H1 (cell line): ENCODE results near the gene PPP1R12C. TPM values are rescaled to one million over a fixed set of nuclear protein-coding genes. Genes with fewer than 3 reads are reported as not detected.
"Not testable (repeated sequence)": the region's sequence is repeated elsewhere in the genome, so short reads cannot be mapped to it uniquely, and the experiment has no call there.

Experiments used
- CTCF ChIA-PET: fragments of 300-600 bp; sonication (Branson Sonifier 250); formaldehyde crosslinking; loops from one replicate; lab custom pipeline; 2021; ENCODE audit not compliant: partially characterized antibody; lab: Charles Lee
- POLR2A ChIA-PET: fragments of 300-600 bp; sonication (Branson Sonifier 250); formaldehyde crosslinking; loops from one replicate; lab custom pipeline; 2021; ENCODE audit warnings: inconsistent platforms; ENCODE audit not compliant: partially characterized antibody; lab: Charles Lee
- DNase-seq, 2 experiments: peaks; one replicate each; pipeline versions ENCODE4 v3.0.0 to v3.0.0-alpha.2; 2010 to 2022; ENCODE audit warnings: low spot score in 2 of 2, low read depth in 1 of 2, mixed read lengths in 1 of 2
- FAIRE-seq: peaks from 2 replicates; lab custom pipeline; 2011; peaks lifted over from hg19 to GRCh38; lab: Jason Lieb, UNC
- H2AFZ ChIP-seq: 2 replicates; pipeline ENCODE4 v1.8.1; 2012; ENCODE audit warnings: low read length, inconsistent platforms
- H2AK5ac ChIP-seq: 2 replicates; pipeline ENCODE4 v1.6.1; 2013; ENCODE audit warnings: low read depth, low read length
- H2BK120ac ChIP-seq: replicated peaks from 2 replicates; pipeline ENCODE3; 2013; ENCODE audit warnings: low read depth, low read length, inconsistent platforms
- H2BK12ac ChIP-seq: 2 replicates; pipeline ENCODE4 v1.6.1; 2013; ENCODE audit warnings: low read depth, low read length
- H2BK15ac ChIP-seq: 2 replicates; pipeline ENCODE4 v1.6.1; 2013; ENCODE audit warnings: low read length
- H2BK20ac ChIP-seq: 2 replicates; pipeline ENCODE4 v1.6.1; 2013; ENCODE audit warnings: low read length
- H2BK5ac ChIP-seq: 2 replicates; pipeline ENCODE4 v1.6.1; 2013; ENCODE audit warnings: low read depth, low read length
- H3K14ac ChIP-seq: 2 replicates; pipeline ENCODE4 v1.6.1; 2013; ENCODE audit warnings: inconsistent platforms; ENCODE audit not compliant: insufficient read length
- H3K18ac ChIP-seq: 2 replicates; pipeline ENCODE4 v1.6.1; 2013; ENCODE audit warnings: low read length; ENCODE audit errors: extremely low read depth
- H3K23ac ChIP-seq: 2 replicates; pipeline ENCODE4 v1.6.1; 2013; ENCODE audit warnings: inconsistent platforms; ENCODE audit not compliant: insufficient read length
- H3K23me2 ChIP-seq: 2 replicates; pipeline ENCODE4 v1.6.1; 2013; ENCODE audit warnings: low read depth, low read length
- H3K27ac ChIP-seq: 2 replicates; pipeline ENCODE4 v1.6.1; 2011; ENCODE audit warnings: low read depth, low read length, inconsistent platforms
- H3K27me3 ChIP-seq, 4 experiments: replicated peaks in 1 of 4; 1 replicate in 1 of 4; 2 replicates in 3 of 4; pipeline versions ENCODE4 v1.6.1 to v1.8.1; 2011 to 2013; ENCODE audit warnings: low read length in 3 of 4, mild to moderate bottlenecking in 3 of 4, inconsistent platforms in 2 of 4, mixed read lengths in 2 of 4, moderate library complexity in 1 of 4; ENCODE audit not compliant: control insufficient read depth in 3 of 4, insufficient read depth in 3 of 4; ENCODE audit errors: extremely low read depth in 1 of 4
- H3K36me3 ChIP-seq, 4 experiments: 2 replicates each; pipeline versions ENCODE4 v1.6.1 to v1.8.1; 2011 to 2013; ENCODE audit warnings: mild to moderate bottlenecking in 4 of 4, low read length in 3 of 4, moderate library complexity in 2 of 4, control low read depth in 1 of 4, inconsistent platforms in 1 of 4; ENCODE audit not compliant: insufficient read depth in 4 of 4, control insufficient read depth in 2 of 4
- H3K4ac ChIP-seq: replicated peaks from 2 replicates; pipeline ENCODE3; 2013; ENCODE audit warnings: low read length, low read depth, mixed read lengths, inconsistent platforms; ENCODE audit not compliant: insufficient read length
- H3K4me1 ChIP-seq, 4 experiments: replicated peaks in 1 of 4; 1 replicate in 1 of 4; 2 replicates in 3 of 4; pipeline versions ENCODE4 v1.6.1 to v1.8.1; 2011 to 2013; ENCODE audit warnings: low read length in 3 of 4, inconsistent platforms in 2 of 4, mixed read lengths in 1 of 4; ENCODE audit not compliant: insufficient read depth in 4 of 4, control insufficient read depth in 3 of 4
- H3K4me2 ChIP-seq, 2 experiments: 2 replicates each; pipeline versions ENCODE4 v1.6.1 to v1.8.1; 2011 to 2013; ENCODE audit warnings: low read depth in 2 of 2, low read length in 2 of 2, control low read depth in 1 of 2, inconsistent platforms in 1 of 2, mild to moderate bottlenecking in 1 of 2; ENCODE audit not compliant: insufficient read depth in 1 of 2
- H3K4me3 ChIP-seq, 4 experiments: fragments of 200-600, 300-600 bp in 1 of 4; sonication (generic), shearing (Covaris generic), sonication (Bioruptor Twin) in 1 of 4; 2 replicates each; pipeline versions ENCODE4 v1.5.1 to v1.8.1; 2011 to 2016; ENCODE audit warnings: low read length in 4 of 4, low read depth in 3 of 4, control low read depth in 2 of 4, inconsistent platforms in 2 of 4, mild to moderate bottlenecking in 2 of 4, mixed read lengths in 1 of 4, moderate library complexity in 1 of 4; ENCODE audit not compliant: insufficient read depth in 2 of 4; ENCODE audit errors: extremely low read depth in 1 of 4
- H3K56ac ChIP-seq: replicated peaks from 2 replicates; pipeline ENCODE3; 2013; ENCODE audit warnings: low read depth, mild to moderate bottlenecking, mixed read lengths, low read length, inconsistent platforms; ENCODE audit not compliant: insufficient read length
- H3K79me1 ChIP-seq: 2 replicates; pipeline ENCODE4 v1.6.1; 2013; ENCODE audit warnings: low read depth, low read length, control low read depth
- H3K79me2 ChIP-seq, 2 experiments: 2 replicates each; pipeline versions ENCODE4 v1.6.1 to v1.8.1; 2012 to 2013; ENCODE audit warnings: low read length in 2 of 2, mild to moderate bottlenecking in 2 of 2, inconsistent platforms in 1 of 2; ENCODE audit not compliant: insufficient read depth in 2 of 2, control insufficient read depth in 1 of 2
- H3K9ac ChIP-seq, 4 experiments: replicated peaks in 1 of 4; 1 replicate in 1 of 4; 2 replicates in 3 of 4; pipeline versions ENCODE4 v1.6.1 to v1.8.1; 2011 to 2013; ENCODE audit warnings: low read depth in 3 of 4, low read length in 3 of 4, control low read depth in 2 of 4, mild to moderate bottlenecking in 2 of 4, moderate library complexity in 2 of 4, inconsistent platforms in 1 of 4; ENCODE audit errors: extremely low read depth in 1 of 4
- H3K9me3 ChIP-seq, 2 experiments: 2 replicates each; pipeline versions ENCODE4 v1.6.1 to v1.8.1; 2012 to 2013; ENCODE audit warnings: mild to moderate bottlenecking in 2 of 2, moderate library complexity in 2 of 2, control low read depth in 1 of 2, inconsistent platforms in 1 of 2, low read depth in 1 of 2, low read length in 1 of 2, mixed read lengths in 1 of 2; ENCODE audit not compliant: insufficient read depth in 2 of 2
- H4K20me1 ChIP-seq, 2 experiments: replicated peaks in 1 of 2; 2 replicates each; pipeline versions ENCODE3 to v1.8.1; 2011 to 2013; ENCODE audit warnings: inconsistent platforms in 2 of 2, low read length in 2 of 2, mild to moderate bottlenecking in 1 of 2; ENCODE audit not compliant: insufficient read depth in 2 of 2, control insufficient read depth in 1 of 2
- H4K5ac ChIP-seq: 2 replicates; pipeline ENCODE4 v1.6.1; 2013; ENCODE audit warnings: low read length, low read depth, mixed read lengths, inconsistent platforms; ENCODE audit not compliant: insufficient read length
- H4K8ac ChIP-seq: 2 replicates; pipeline ENCODE4 v1.8.0; 2013; ENCODE audit warnings: mild to moderate bottlenecking, moderate library complexity, low read length, inconsistent platforms; ENCODE audit not compliant: insufficient read depth; ENCODE audit errors: extremely low read depth
- H4K91ac ChIP-seq: replicated peaks from 2 replicates; pipeline ENCODE3; 2013; ENCODE audit warnings: low read length, mixed read lengths, inconsistent platforms; ENCODE audit not compliant: insufficient read length
- RAD21 ChIP-seq, 2 experiments: IDR thresholded peaks in 1 of 2; conservative IDR thresholded peaks in 1 of 2; 2 replicates each; pipeline ENCODE4 v1.6.1; 2011; ENCODE audit warnings: low read depth in 2 of 2, low read length in 2 of 2, improper control_type of control experiment in 1 of 2, inconsistent platforms in 1 of 2, mild to moderate bottlenecking in 1 of 2, moderate library complexity in 1 of 2
- WGBS, 2 experiments: shearing (Covaris generic) in 1 of 2; methylation state at CpG; one replicate each; pipeline versions ENCODE4 v1.1.6 to v1.1.7; 2013 to 2015; ENCODE audit warnings: low lambda C conversion rate in 2 of 2, mixed read lengths in 2 of 2, inconsistent platforms in 1 of 2, low coverage in 1 of 2, missing lambda C conversion rate in 1 of 2; ENCODE audit not compliant: insufficient replicate concordance in 2 of 2, insufficient coverage in 1 of 2, insufficient read length in 1 of 2; ENCODE audit errors: extremely low coverage in 1 of 2, missing lambda C conversion rate in 1 of 2; 5-methylcytosine and 5-hydroxymethylcytosine counted together
- polyA plus RNA-seq, 7 experiments: library from polyadenylated mRNA; depleted of rRNA in 3 of 7; stranded (reverse) in 5 of 7; unstranded in 2 of 7; fragments of >200 nt in 5 of 7; fragments of 200-250 nt in 2 of 7; gene quantifications; 1 replicate in 5 of 7; 2 replicates in 1 of 7; 4 replicates in 1 of 7; pipeline versions ENCODE4 v1.2.1 to v1.2.3, GENCODE V29; 2011 to 2013; ENCODE audit warnings: missing spikeins in 2 of 7, mixed read lengths in 2 of 7
- total RNA-seq: library from RNA; stranded (reverse); fragmentation: NEBNext Ultra II Directional; extraction: Animal tissue kit (Norgen Biotek cat#: 25700); gene quantifications from 2 replicates; pipeline ENCODE4 v1.2.1, GENCODE V29; 2021

The PPP1R12C gene
- total and polyA plus RNA-seq, 2 of the 8 experiments (the other 6 are each of a cell fraction or from before 2014, with no cell fraction given) = 31.7 to 71.5 TPM

GRCh38 chr19:55109527-55110291, 7.7 kb downstream of the PPP1R12C start (continued):
- TF ChIP-seq RAD21 (IDR thresholded peaks at IDR 0.05 in 1 of 2, conservative IDR thresholded peaks at IDR 0.05 in 1 of 2; ENCODE audit: low read depth in 2 of 2, low read length in 2 of 2) = 0 out of 4 replicates have a peak, but pooled peaks of 1 of the 2 experiments have one; percentile 3

- not testable (repeated sequence) for H3K23ac ChIP-seq, H3K56ac ChIP-seq, H2BK12ac ChIP-seq, H3K36me3 ChIP-seq, H2AK5ac ChIP-seq, H3K14ac ChIP-seq, H3K9me3 ChIP-seq, H3K27me3 ChIP-seq, H3K79me2 ChIP-seq, H4K8ac ChIP-seq, H2BK5ac ChIP-seq, H3K4me3 ChIP-seq, H3K79me1 ChIP-seq, H3K23me2 ChIP-seq, H2BK15ac ChIP-seq, DNase-seq, H4K5ac ChIP-seq, H3K27ac ChIP-seq, FAIRE-seq, H4K91ac ChIP-seq, H2AFZ ChIP-seq, H3K9ac ChIP-seq, H2BK120ac ChIP-seq, H3K4me2 ChIP-seq, H3K18ac ChIP-seq, H2BK20ac ChIP-seq, H3K4me1 ChIP-seq, H3K4ac ChIP-seq
- peaks cover 6 to 14% of the 10 kb centered on the region in 2 experiments for H4K20me1 ChIP-seq
- CTCF ChIA-PET = interaction anchor here (1.7 to 2.9 kb wide), 2 partner anchors 9 to 29 kb away, joined by 5 to 11 read pairs; no protein-coding TSS in a partner anchor
- WGBS, 2 experiments = 96% methylated on average over 3 of the region's 3 CpGs; no CpG with 5 or more reads in 1 of the 2 experiments
- POLR2A ChIA-PET = interaction anchor here (0.8 to 2.4 kb wide), 3 partner anchors 10 to 19 kb away, joined by 3 to 15 read pairs (median 3); partner anchors contain the start of gene PPP1R12C
Measured at GRCh38 chr19:55107252-55107651, 10.2 kb downstream of the PPP1R12C start.
